Measurements from ENCODE around the gene BCOR.

BCOR gene

DNA sequence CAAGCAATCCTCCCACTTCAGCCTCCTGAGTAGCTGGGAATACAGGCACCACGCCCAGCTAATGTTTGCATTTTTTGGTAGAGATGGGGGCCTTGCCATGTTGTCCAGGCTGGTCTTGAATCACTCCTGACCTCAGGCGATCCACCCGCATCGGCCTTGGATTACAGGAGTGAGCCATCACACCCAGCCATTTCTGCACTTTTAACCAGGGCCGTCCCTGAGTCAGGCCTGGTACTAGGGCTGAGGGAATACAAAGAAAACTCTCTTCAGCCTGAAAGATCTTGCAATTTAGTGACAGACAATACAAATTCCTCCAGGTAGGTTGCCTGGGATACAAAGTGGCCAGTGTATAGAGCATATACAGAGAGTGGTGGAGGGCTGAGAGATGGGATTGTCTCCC is 65.8 kb downstream of the BCOR start:
- no peak overlapping the region for H3K27ac ChIP-seq
- TF ChIP-seq, protein P1, sequence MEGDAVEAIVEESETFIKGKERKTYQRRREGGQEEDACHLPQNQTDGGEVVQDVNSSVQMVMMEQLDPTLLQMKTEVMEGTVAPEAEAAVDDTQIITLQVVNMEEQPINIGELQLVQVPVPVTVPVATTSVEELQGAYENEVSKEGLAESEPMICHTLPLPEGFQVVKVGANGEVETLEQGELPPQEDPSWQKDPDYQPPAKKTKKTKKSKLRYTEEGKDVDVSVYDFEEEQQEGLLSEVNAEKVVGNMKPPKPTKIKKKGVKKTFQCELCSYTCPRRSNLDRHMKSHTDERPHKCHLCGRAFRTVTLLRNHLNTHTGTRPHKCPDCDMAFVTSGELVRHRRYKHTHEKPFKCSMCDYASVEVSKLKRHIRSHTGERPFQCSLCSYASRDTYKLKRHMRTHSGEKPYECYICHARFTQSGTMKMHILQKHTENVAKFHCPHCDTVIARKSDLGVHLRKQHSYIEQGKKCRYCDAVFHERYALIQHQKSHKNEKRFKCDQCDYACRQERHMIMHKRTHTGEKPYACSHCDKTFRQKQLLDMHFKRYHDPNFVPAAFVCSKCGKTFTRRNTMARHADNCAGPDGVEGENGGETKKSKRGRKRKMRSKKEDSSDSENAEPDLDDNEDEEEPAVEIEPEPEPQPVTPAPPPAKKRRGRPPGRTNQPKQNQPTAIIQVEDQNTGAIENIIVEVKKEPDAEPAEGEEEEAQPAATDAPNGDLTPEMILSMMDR (conservative IDR thresholded peaks at IDR 0.05), result no peak

DNA sequence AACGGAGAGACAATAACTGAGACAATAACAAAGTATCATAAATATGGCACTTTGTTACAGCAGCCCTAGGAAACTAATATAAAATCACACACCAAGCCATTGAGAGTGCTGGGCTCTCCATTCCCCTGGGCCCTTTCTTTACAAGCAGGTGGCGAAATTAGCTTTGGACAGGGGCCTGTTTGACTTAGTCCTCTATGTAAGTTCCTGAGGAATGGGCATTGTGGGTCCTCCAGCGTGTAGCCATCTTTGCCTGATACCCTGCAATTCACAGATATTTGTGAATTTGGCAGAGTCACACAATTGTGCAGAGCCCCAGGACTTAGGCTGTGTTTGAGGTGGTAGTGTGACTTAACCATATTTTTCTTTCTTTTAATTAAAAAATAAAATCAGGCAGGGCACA is 67.6 kb downstream of the BCOR start:
- H3K27ac ChIP-seq, result no peak overlapping the region
- TF ChIP-seq, protein P1 (conservative IDR thresholded peaks at IDR 0.05), result no peak

DNA sequence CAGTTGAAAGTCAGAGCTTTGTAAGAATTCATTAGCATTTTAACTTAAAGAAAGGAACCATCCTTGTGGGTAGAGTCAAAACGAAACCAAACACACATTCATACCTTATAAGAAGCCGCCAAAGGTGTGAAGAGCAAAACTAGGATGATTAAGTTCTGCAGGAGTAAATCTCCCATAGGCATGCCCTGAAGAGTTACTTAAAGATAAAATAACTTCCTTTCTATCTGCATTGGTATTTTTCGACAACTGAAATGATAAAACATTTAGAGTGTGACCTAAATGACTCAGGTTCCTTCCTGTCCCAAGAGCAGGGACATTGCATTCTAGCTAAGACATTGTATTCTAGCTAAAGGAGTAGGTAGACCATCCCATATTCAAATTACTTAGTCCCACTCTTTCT is 75.3 kb downstream of the BCOR start:
- TF ChIP-seq, protein P1 (conservative IDR thresholded peaks at IDR 0.05), result no peak
- no peak overlapping the region for H3K27ac ChIP-seq

DNA sequence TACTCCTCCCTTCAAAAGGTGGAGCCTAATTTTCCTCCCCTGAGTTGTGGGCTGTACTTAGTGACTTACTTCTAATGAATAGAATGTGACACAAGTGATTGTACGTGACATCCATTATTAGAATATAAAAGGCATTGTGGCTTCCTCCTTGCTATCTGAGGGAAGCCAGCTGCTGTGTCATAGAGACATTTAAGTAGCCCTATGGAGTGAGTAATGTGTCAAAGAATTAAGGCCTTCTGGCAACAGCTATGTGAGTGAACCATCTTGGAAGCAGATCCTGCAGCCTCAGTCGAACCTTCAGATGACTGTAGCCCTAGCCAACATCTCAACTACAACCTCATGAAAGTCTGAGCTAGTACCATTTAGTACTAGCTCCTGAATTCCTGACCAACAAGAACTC is 76.1 kb downstream of the BCOR start:
- TF ChIP-seq, protein P1 (conservative IDR thresholded peaks at IDR 0.05), result no peak
- no peak overlapping the region for H3K27ac ChIP-seq

DNA sequence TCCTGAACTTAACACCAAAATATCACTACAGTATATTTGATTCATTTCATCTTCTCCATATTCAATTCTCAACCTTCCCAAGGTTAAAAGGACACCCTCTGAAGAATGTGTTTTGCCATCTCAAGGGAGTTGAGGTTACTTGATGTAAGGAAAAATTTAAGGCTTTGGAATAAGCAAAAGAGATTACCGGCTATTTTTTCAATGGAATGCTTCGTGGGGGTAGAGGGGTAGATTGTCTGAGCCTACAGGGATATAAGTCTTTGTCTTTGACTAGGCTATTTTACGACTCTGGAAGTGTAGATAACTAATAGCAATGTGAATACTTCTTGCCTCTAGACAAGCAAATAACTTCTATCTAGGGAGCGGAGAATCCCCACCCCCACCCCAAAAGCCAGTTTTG is 78.2 kb downstream of the BCOR start:
- H3K27ac ChIP-seq, result no peak overlapping the region
- TF ChIP-seq, protein P1 (conservative IDR thresholded peaks at IDR 0.05), result no peak

DNA sequence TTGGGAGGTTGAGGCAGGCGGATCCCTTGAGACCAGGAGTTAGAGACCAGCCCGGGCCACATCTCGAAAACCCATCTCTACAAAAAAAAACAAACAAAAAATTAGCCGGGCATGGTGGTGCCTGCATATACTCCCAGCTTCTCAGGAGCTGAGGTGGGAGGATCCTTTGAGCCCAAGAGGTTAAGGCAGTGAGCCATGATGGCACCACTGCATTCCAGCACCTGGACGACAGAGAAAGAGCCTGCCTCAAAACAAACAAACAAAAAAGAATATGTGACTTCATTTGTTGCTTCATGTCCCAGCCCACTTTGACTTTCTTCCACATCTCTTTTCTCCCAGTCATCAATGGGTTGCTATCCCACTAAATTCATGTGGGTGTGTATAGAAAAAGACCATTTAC is 79.7 kb downstream of the BCOR start:
- TF ChIP-seq, protein P1 (conservative IDR thresholded peaks at IDR 0.05), result no peak
- no peak overlapping the region for H3K27ac ChIP-seq

DNA sequence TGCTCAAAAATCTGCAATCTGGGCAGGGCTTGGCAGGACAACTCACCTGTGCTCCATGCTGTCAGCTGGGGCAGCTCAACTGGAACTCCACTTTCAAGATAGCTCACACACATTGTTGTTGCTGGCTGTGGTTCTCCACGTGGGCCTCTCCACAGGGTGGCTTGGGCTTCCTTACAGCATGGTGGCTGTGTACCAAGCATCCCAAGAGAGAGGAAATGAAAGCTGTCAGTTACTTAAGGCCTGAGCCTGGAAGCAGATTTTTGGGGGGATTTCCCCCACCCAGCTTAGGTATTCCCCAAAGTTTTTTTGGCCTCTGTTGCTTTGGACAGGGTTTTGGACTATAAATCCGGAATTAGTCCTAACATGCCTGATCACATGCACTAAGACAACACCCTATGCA is 81.0 kb downstream of the BCOR start:
- peak overlapping the region; percentile 98; the same call in 1 of the 2 replicates for H3K27ac ChIP-seq
- TF ChIP-seq, protein P1 (conservative IDR thresholded peaks at IDR 0.05), result no peak

DNA sequence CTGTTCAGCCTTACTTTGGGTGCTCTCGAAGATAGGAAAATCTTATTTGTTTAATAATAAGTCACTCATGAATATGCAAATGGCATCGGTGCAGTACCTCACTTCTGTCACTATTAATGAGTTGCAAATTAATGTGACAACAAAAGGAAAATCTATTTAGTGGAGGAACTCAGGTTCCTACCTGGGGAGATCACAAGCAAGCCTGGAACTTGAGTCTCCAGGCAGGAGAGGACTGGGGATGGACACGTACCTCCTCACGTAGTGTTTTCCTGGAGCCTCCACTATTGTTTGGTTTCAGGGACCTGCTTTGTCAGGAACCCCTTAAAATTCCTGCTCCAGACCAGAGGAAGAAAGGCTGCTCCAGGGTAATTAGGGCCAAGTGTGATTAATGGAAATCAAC is 82.1 kb downstream of the BCOR start:
- TF ChIP-seq, protein P1 (conservative IDR thresholded peaks at IDR 0.05), result no peak
- H3K27ac ChIP-seq, result peak overlapping the region; percentile 98

All from VCaP (cell line).